ENCODE measurements around the gene CDC37.

CDC37 gene

GRCh38 chr19:10352764-10353671, 50.3 kb downstream of the CDC37 start:
- DNase-seq (ENCODE audit: low read depth): no peak

GRCh38 chr19:10346509-10346908, 56.8 kb downstream of the CDC37 start:
- DNase-seq (ENCODE audit: low read depth): peak; percentile 62

- no peak for DNase-seq (ENCODE audit: low read depth)
Measured at GRCh38 chr19:10344780-10345179, 58.6 kb downstream of the CDC37 start.

- no peak for DNase-seq (ENCODE audit: low read depth)
Measured at GRCh38 chr19:10343495-10343894, 59.8 kb downstream of the CDC37 start.
